IMR-90 (cell line): ENCODE results near the gene LRRC31. TPM values are rescaled to one million over a fixed set of nuclear protein-coding genes. Genes with fewer than 3 reads are reported as not detected.

Experiments
- ATAC-seq: fragments of 200-7000 bp; cut with Tn5 transposase; 2 replicates; pipeline ENCODE4 v1.9.1; 2020; ENCODE audit warnings: low read depth, mild to moderate bottlenecking, moderate library complexity
- BruUV-seq: library from RNA; stranded (reverse); fragments of 400-500 nt; replicated peaks from 2 replicates; lab custom pipeline; 2021; lab: Mats Ljungman, UMichigan
- CTCF ChIA-PET: fragments of 300-600 bp; formaldehyde crosslinking; extraction: SDS; loops from one replicate; lab custom pipeline; 2021; ENCODE audit warnings: antibody characterized with exemption; lab: Yijun Ruan, JAX
- POLR2A ChIA-PET: fragments of 300-600 bp; sonication (Branson Sonifier 250); formaldehyde crosslinking; loops from one replicate; lab custom pipeline; 2022; ENCODE audit warnings: antibody characterized with exemption; ENCODE audit not compliant: unreplicated experiment; lab: Charles Lee
- DNase-seq: peaks from one replicate; pipeline ENCODE4 v3.0.0; 2013
- H2AFZ ChIP-seq: replicated peaks from 2 replicates; pipeline ENCODE3; 2013; ENCODE audit warnings: low read length, mild to moderate bottlenecking; ENCODE audit not compliant: poor library complexity
- H2AK5ac ChIP-seq: 2 replicates; pipeline ENCODE4 v1.6.1; 2013; ENCODE audit warnings: low read depth, low read length, inconsistent platforms
- H2AK9ac ChIP-seq: replicated peaks from 2 replicates; pipeline ENCODE3; 2013; ENCODE audit warnings: mild to moderate bottlenecking, low read depth, low read length, moderate library complexity; ENCODE audit not compliant: poor library complexity
- H2BK120ac ChIP-seq: 2 replicates; pipeline ENCODE4 v1.6.1; 2013; ENCODE audit warnings: low read depth, low read length, inconsistent platforms
- H2BK15ac ChIP-seq: 3 replicates; pipeline ENCODE4 v1.6.1; 2013; ENCODE audit warnings: low read depth, low read length, inconsistent platforms
- H2BK20ac ChIP-seq: 2 replicates; pipeline ENCODE4 v1.6.1; 2013; ENCODE audit warnings: low read depth, mild to moderate bottlenecking, inconsistent platforms, low read length, moderate library complexity
- H2BK5ac ChIP-seq: 2 replicates; pipeline ENCODE4 v1.6.1; 2013; ENCODE audit warnings: mild to moderate bottlenecking, low read depth, low read length, inconsistent platforms; ENCODE audit not compliant: poor library complexity, severe bottlenecking
- H3K14ac ChIP-seq: replicated peaks from 2 replicates; pipeline ENCODE4 v1.6.1; 2013; ENCODE audit warnings: low read depth, low read length, inconsistent platforms
- H3K18ac ChIP-seq: 2 replicates; pipeline ENCODE4 v1.6.1; 2013; ENCODE audit warnings: low read depth, low read length, control low read depth
- H3K23ac ChIP-seq: 2 replicates; pipeline ENCODE4 v1.6.1; 2013; ENCODE audit warnings: low read depth, low read length, inconsistent platforms
- H3K27ac ChIP-seq: 2 replicates; pipeline ENCODE4 v1.5.1; 2013; ENCODE audit warnings: mild to moderate bottlenecking, control low read depth, low read length; ENCODE audit not compliant: insufficient read depth
- H3K27me3 ChIP-seq: 2 replicates; pipeline ENCODE4 v1.6.1; 2013; ENCODE audit warnings: low read length; ENCODE audit not compliant: control insufficient read depth, insufficient read depth
- H3K36me3 ChIP-seq: 2 replicates; pipeline ENCODE4 v1.6.1; 2013; ENCODE audit warnings: low read length, mixed read lengths; ENCODE audit not compliant: control insufficient read depth, insufficient read depth
- H3K4ac ChIP-seq: 2 replicates; pipeline ENCODE4 v1.6.1; 2013; ENCODE audit warnings: low read depth, low read length, inconsistent platforms
- H3K4me1 ChIP-seq: 2 replicates; pipeline ENCODE4 v1.6.1; 2013; ENCODE audit warnings: low read length, mixed read lengths; ENCODE audit not compliant: control insufficient read depth, insufficient read depth
- H3K4me2 ChIP-seq: 2 replicates; pipeline ENCODE4 v1.6.1; 2013; ENCODE audit warnings: low read depth, mild to moderate bottlenecking, control low read depth, low read length, moderate library complexity
- H3K4me3 ChIP-seq: 2 replicates; pipeline ENCODE4 v1.5.1; 2013; ENCODE audit warnings: low read depth, mild to moderate bottlenecking, control low read depth, low read length, moderate library complexity; ENCODE audit not compliant: insufficient read depth
- H3K56ac ChIP-seq: 2 replicates; pipeline ENCODE4 v1.6.1; 2013; ENCODE audit warnings: low read length, inconsistent platforms; ENCODE audit not compliant: insufficient read depth; ENCODE audit errors: extremely low read depth
- H3K79me1 ChIP-seq, 2 experiments: 2 replicates each; pipeline ENCODE4 v1.6.1; 2013; ENCODE audit warnings: low read length in 2 of 2, inconsistent platforms in 1 of 2, low read depth in 1 of 2
- H3K9ac ChIP-seq: 2 replicates; pipeline ENCODE4 v1.6.1; 2013; ENCODE audit warnings: low read depth, low read length, control low read depth
- H3K9me1 ChIP-seq: 2 replicates; pipeline ENCODE4 v1.6.1; 2013; ENCODE audit warnings: low read length, inconsistent platforms; ENCODE audit not compliant: insufficient read depth
- H3K9me3 ChIP-seq: 2 replicates; pipeline ENCODE4 v1.6.1; 2013; ENCODE audit warnings: low read length; ENCODE audit not compliant: control insufficient read depth, insufficient read depth
- H4K20me1 ChIP-seq: 2 replicates; pipeline ENCODE4 v1.6.1; 2013; ENCODE audit warnings: low read length, inconsistent platforms; ENCODE audit not compliant: insufficient read depth
- H4K5ac ChIP-seq: 2 replicates; pipeline ENCODE4 v1.6.1; 2013; ENCODE audit warnings: mild to moderate bottlenecking, low read depth, low read length, control low read depth
- H4K8ac ChIP-seq, 2 experiments: 2 replicates each; pipeline ENCODE4 v1.6.1; 2013; ENCODE audit warnings: low read depth in 2 of 2, low read length in 2 of 2, control low read depth in 1 of 2, inconsistent platforms in 1 of 2
- H4K91ac ChIP-seq: 2 replicates; pipeline ENCODE4 v1.6.1; 2013; ENCODE audit warnings: low read depth, low read length, inconsistent platforms; ENCODE audit not compliant: insufficient read depth
- BHLHE40 ChIP-seq: fragments of 150-350 bp; IDR thresholded peaks from 2 replicates; pipeline ENCODE4 v1.6.1; 2016; ENCODE audit warnings: mild to moderate bottlenecking, low read depth, low read length
- CEBPB ChIP-seq: IDR thresholded peaks from 2 replicates; pipeline ENCODE4 v1.6.1; 2012; ENCODE audit warnings: low read depth, low read length, improper control_type of control experiment
- CHD1 ChIP-seq: IDR thresholded peaks from 2 replicates; pipeline ENCODE4 v1.6.1; 2012; ENCODE audit warnings: low read depth, low read length, improper control_type of control experiment
- CTCF ChIP-seq: conservative IDR thresholded peaks from 2 replicates; pipeline ENCODE4 v1.5.1; 2012; ENCODE audit warnings: mild to moderate bottlenecking, low read depth, low read length, improper control_type of control experiment
- ELK1 ChIP-seq: fragments of 150-350 bp; IDR thresholded peaks from 2 replicates; pipeline ENCODE4 v1.6.1; 2016; ENCODE audit warnings: low read depth, mild to moderate bottlenecking, low read length, moderate library complexity, borderline replicate concordance
- FOS ChIP-seq: fragments of 150-350 bp; IDR thresholded peaks from 2 replicates; pipeline ENCODE4 v1.6.1; 2016; ENCODE audit warnings: low read depth, low read length
- MAFK ChIP-seq: IDR thresholded peaks from 2 replicates; pipeline ENCODE4 v1.6.1; 2012; ENCODE audit warnings: low read depth, low read length, improper control_type of control experiment
- MAZ ChIP-seq: IDR thresholded peaks from 2 replicates; pipeline ENCODE4 v1.6.1; 2012; ENCODE audit warnings: low read depth, mild to moderate bottlenecking, low read length, improper control_type of control experiment, moderate library complexity, borderline replicate concordance
- MXI1 ChIP-seq: IDR thresholded peaks from 2 replicates; pipeline ENCODE4 v1.6.1; 2012; ENCODE audit warnings: low read depth, mild to moderate bottlenecking, low read length, moderate library complexity, borderline replicate concordance
- NFE2L2 ChIP-seq: fragments of 150-350 bp; IDR thresholded peaks from 2 replicates; pipeline ENCODE4 v1.6.1; 2016; ENCODE audit warnings: low read depth, mild to moderate bottlenecking, low read length
- POLR2A ChIP-seq: IDR thresholded peaks from 2 replicates; pipeline ENCODE4 v1.6.1; 2012; ENCODE audit warnings: mild to moderate bottlenecking, low read depth, low read length
- RAD21 ChIP-seq: IDR thresholded peaks from 2 replicates; pipeline ENCODE4 v1.6.1; 2012; ENCODE audit warnings: low read length, improper control_type of control experiment
- RCOR1 ChIP-seq: IDR thresholded peaks from 2 replicates; pipeline ENCODE4 v1.6.1; 2012; ENCODE audit warnings: mild to moderate bottlenecking, low read length, improper control_type of control experiment; ENCODE audit not compliant: insufficient replicate concordance
- RFX5 ChIP-seq: IDR thresholded peaks from 2 replicates; pipeline ENCODE4 v1.8.0; 2012; ENCODE audit warnings: low read depth, mild to moderate bottlenecking, low read length, moderate library complexity
- SMC3 ChIP-seq: fragments of 150-350 bp; IDR thresholded peaks from 2 replicates; pipeline ENCODE4 v1.6.1; 2016; ENCODE audit warnings: low read depth, mild to moderate bottlenecking, antibody characterized with exemption, low read length, moderate library complexity
- USF2 ChIP-seq: fragments of 150-350 bp; IDR thresholded peaks from 2 replicates; pipeline ENCODE4 v1.6.1; 2017; ENCODE audit warnings: mild to moderate bottlenecking, antibody characterized with exemption, low read length, low read depth
- WGBS, 2 experiments: methylation state at CpG; one replicate each; pipeline versions ENCODE4 v1.1.5 to v1.1.7; 2013; ENCODE audit warnings: missing lambda C conversion rate in 2 of 2; ENCODE audit not compliant: insufficient read length in 1 of 2; ENCODE audit errors: extremely low coverage in 2 of 2; 5-methylcytosine and 5-hydroxymethylcytosine counted together
- dilution Hi-C: fragments of 300-500 bp; cut with HindIII; formaldehyde crosslinking; loops from one replicate; pipeline ENCODE4 v1.14.3; 2018; ENCODE audit warnings: low sequenced_read_pairs; ENCODE audit not compliant: unreplicated experiment
- in situ Hi-C: fragments of 300-500 bp; cut with MboI; formaldehyde crosslinking; loops from 3 replicates; pipeline ENCODE4 v1.14.3; 2019; ENCODE audit warnings: low sequenced_read_pairs, inconsistent platforms, mixed read lengths
- intact Hi-C: fragments of 100-400 bp; cut with micrococcal nuclease; formaldehyde crosslinking; loops from 2 replicates; pipeline ENCODE4 v1.10.0; 2022
- polyA plus RNA-seq, 3 experiments: library from polyadenylated mRNA; depleted of rRNA; stranded (reverse); fragments of >200 nt; gene quantifications; 2 replicates each; pipeline ENCODE4 v1.2.3, GENCODE V29; 2012; ENCODE audit warnings: low replicate concordance in 1 of 3
- total RNA-seq: library from RNA; depleted of rRNA; stranded (reverse); fragments of >200 nt; gene quantifications from 2 replicates; pipeline ENCODE4 v1.2.3, GENCODE V29; 2012

LRRC31 gene
- total and polyA plus RNA-seq, 2 of the 4 experiments (the other 2 are of a cell fraction), result not detected

- peaks cover 9% of the 10 kb centered on the region for H3K27me3 ChIP-seq
These were observed 21.0 kb downstream of the LRRC31 start for GRCh38 chr3:169848741-169849140.

More at GRCh38 chr3:169848741-169849140, 21.0 kb downstream of the LRRC31 start:
- Histone ChIP-seq H3K36me3 (no peaks in the 10 kb centered on the region), H2AFZ (no peak overlapping the region), H3K79me1 (no peaks in the 10 kb centered on the region), H3K9me3 (no peaks in the 10 kb centered on the region), H3K4me1 (no peaks in the 10 kb centered on the region), H2BK20ac (no peak overlapping the region), H3K56ac (no peak overlapping the region), H4K5ac (no peak overlapping the region), H3K23ac (no peak overlapping the region), H4K91ac (no peak overlapping the region), H2AK5ac (no peak overlapping the region), H3K4ac (no peak overlapping the region), H2BK5ac (no peak overlapping the region), H4K20me1 (no peaks in the 10 kb centered on the region), H3K18ac (no peak overlapping the region), H3K14ac (no peak overlapping the region), H2AK9ac (no peak overlapping the region), H2BK120ac (no peak overlapping the region), H3K4me2 (no peak overlapping the region), H4K8ac (no peak overlapping the region), H3K9me1 (peaks cover 4% of the 10 kb centered on the region; the same call in 1 of the 2 replicates), H3K27ac (no peak overlapping the region), H2BK15ac (no peak overlapping the region), H3K4me3 (no peak overlapping the region), H3K9ac (no peak overlapping the region)
- no peak for ATAC-seq
- in situ Hi-C loops, result no loop called here
- ChIA-PET POLR2A (no interaction called here), CTCF (no interaction called here)
- dilution Hi-C loops, result no loop called here
- DNase-seq, result no peak
- no peak for TF ChIP-seq MAFK
- TF ChIP-seq RAD21, result no peak
- TF ChIP-seq MAZ, result no peak
- TF ChIP-seq NFE2L2, result no peak
- TF ChIP-seq FOS, result no peak
- TF ChIP-seq RCOR1, result no peak
- no peak for TF ChIP-seq CTCF
- no peak for TF ChIP-seq BHLHE40
- TF ChIP-seq CHD1, result no peak
- TF ChIP-seq SMC3, result no peak
- TF ChIP-seq RFX5, result no peak
- no peak for TF ChIP-seq POLR2A
- no peak for TF ChIP-seq USF2
- TF ChIP-seq CEBPB, result no peak
- no peak for TF ChIP-seq MXI1
- TF ChIP-seq ELK1, result no peak
- WGBS, 2 experiments, result no CpG with 5 or more reads among the region's 3 CpGs
- no TSS peak for BruUV-seq
- intact Hi-C loops, result no loop called here
